HUES48 (cell line): ENCODE results near the gene MAP3K14.
A peak's percentile ranks its signal among the peaks of the same experiment; 100 is the strongest.

Source experiments
- H3K27ac ChIP-seq: one replicate; pipeline ENCODE4 v1.7.0; 2013; ENCODE audit warnings: low read depth, low read length, inconsistent platforms
- H3K27me3 ChIP-seq: 2 replicates; pipeline ENCODE4 v1.6.1; 2013; ENCODE audit warnings: mild to moderate bottlenecking, low read length; ENCODE audit not compliant: control insufficient read depth, insufficient read depth
- H3K36me3 ChIP-seq: 2 replicates; pipeline ENCODE4 v1.6.1; 2013; ENCODE audit warnings: low read length; ENCODE audit not compliant: control insufficient read depth, insufficient read depth
- H3K4me1 ChIP-seq: 2 replicates; pipeline ENCODE4 v1.6.1; 2013; ENCODE audit warnings: mild to moderate bottlenecking, low read length; ENCODE audit not compliant: control insufficient read depth, insufficient read depth
- H3K4me3 ChIP-seq: 2 replicates; pipeline ENCODE4 v1.5.1; 2013; ENCODE audit warnings: mild to moderate bottlenecking, low read depth, low read length
- H3K9ac ChIP-seq: 2 replicates; pipeline ENCODE4 v1.6.1; 2013; ENCODE audit warnings: mild to moderate bottlenecking, low read depth, low read length, moderate library complexity
- H3K9me3 ChIP-seq: 2 replicates; pipeline ENCODE4 v1.6.1; 2013; ENCODE audit warnings: low read length; ENCODE audit not compliant: control insufficient read depth, insufficient read depth

MAP3K14 gene

DNA sequence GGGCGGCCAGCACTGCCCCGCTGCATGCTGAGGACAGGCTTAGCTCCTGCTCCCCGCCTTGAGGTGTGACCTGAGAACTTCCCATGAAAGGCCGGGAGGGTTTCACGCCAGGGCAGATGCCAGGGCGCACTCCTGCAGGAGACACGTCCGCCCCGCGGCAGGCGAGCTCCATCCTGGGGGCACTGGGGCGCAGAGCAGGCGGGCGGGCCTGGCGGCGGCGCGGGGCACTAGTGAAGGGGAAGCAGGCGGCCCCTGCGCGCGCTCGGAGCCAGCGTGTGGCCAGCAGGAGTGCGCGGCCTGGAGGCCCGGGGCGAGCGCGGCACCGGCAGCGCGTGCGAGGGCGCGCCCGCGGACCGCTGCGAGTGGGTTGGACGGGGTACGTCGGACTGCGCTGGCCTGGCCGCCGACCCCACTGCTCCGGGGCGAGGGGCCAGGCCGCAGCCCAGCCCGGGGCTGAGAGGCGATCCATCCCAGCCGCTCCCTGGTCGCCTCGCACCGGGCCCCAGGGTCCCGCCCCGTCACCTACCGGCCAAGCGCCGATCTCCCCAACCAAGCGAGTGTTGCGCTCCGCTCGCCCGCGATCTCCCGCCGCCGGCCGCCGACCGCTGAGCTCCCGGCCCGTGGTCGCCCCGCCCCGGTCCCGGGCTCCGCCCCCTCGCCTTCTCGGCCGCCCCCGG, at the start of gene MAP3K14:
Gene MAP3K14, minus strand, starts transcription at position 587 of the 677 bp plus-strand sequence. CDS start 26,275 bp downstream, outside the sequence.
- peaks cover 9% of the 10 kb centered on the region for H3K27me3 ChIP-seq
- peaks cover 14% of the 10 kb centered on the region; the same call in 1 of the 2 replicates for H3K4me1 ChIP-seq
- peak within 1 kb of the TSS; percentile 60 for H3K9ac ChIP-seq
- H3K4me3 ChIP-seq, result peak within 1 kb of the TSS; percentile 81
- H3K36me3 ChIP-seq, result no peaks in the 10 kb centered on the region
- H3K9me3 ChIP-seq, result no peaks in the 10 kb centered on the region
- H3K27ac ChIP-seq, result peak within 1 kb of the TSS; percentile 90

DNA sequence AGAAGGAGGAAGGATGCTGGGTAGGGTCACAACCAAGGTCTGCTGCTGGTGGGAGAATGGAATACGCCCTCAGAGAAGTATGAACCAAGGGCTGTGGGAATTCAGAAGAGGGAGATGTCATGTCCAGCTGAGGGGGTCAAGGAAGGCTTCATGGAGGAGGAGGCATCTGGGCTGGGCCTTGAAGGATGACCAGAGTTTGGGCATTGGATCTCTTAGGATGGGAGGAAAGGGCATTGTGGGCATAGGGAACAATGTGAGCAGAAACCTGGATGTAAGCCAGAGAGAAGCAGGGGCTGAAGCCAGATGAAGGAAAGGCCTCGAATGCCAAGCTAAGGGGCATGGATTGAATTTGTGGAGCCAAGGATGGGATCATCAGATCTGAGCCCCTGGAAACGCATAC, 49.2 kb upstream of the MAP3K14 start:
- Histone ChIP-seq H3K27ac (no peak overlapping the region), H3K4me3 (no peak overlapping the region), H3K9ac (no peak overlapping the region), H3K4me1 (peaks cover 20% of the 10 kb centered on the region), H3K36me3 (no peaks in the 10 kb centered on the region), H3K9me3 (no peaks in the 10 kb centered on the region), H3K27me3 (no peaks in the 10 kb centered on the region)

DNA sequence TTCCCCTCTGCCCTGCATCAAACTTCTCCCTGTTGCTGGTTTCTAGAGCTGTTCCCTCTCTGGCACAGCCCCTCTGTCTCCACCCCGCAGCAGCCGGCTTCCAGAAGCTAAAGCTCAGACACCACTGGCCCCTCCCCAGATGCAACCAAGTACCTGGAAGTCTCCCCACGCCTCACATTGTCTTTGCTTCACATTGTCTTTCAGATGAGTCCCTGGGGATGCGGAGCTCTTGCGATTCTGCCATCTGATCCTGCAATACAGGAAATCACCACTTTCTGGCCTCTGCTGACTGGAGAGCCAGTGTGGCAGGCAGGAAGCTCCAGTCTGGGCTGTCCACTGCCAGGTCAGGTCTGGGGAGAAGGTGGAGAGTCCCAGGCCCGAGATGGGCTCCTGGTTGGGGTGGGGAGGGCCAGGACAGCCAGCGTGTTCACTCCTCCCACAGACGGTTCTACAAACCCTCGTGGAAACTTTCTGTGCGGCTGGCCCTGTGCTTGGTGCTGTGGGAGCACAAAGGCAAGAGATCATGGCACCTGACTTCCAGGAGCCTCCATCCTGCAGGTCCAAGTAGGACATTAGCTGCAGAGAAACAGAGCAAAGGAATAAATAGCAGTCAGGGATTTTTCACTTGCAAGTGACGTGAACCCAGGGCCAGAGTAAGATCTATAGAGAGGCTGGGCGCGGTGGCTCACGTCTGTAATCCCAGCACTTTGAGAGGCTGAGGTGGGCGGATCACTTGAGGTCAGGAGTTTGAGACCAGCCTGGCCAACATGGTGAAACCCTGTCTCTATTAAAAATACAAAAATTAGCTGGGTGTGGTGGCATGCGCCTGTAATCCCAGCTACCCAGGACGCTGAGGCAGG, 47.9 kb upstream of the MAP3K14 start:
- Histone ChIP-seq H3K9ac (peak overlapping the region; percentile 11; the same call in 1 of the 2 replicates), H3K4me3 (no peak overlapping the region), H3K27me3 (no peaks in the 10 kb centered on the region), H3K27ac (peak overlapping the region; percentile 89), H3K36me3 (no peaks in the 10 kb centered on the region), H3K4me1 (peaks cover 15% of the 10 kb centered on the region), H3K9me3 (no peaks in the 10 kb centered on the region)

DNA sequence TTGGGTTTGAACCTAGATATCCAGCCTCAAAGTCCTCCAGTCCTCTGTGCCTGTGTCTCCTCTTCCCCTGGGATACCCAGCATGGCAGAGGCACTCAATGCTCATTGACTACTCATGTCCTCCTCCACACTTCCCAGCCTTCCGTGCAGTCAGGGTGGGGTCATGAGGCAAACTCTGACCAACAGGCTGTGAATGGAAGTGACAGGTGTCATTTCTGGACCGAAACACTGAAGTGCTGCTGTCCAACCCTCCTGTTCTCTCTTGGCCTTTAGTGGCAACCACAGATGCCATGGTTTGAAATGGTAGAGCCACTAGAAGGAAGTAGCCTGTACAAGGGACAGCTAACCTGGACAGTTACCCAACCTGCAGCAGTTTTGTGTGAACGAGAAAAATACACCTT, 46.7 kb upstream of the MAP3K14 start:
- Histone ChIP-seq H3K9me3 (no peaks in the 10 kb centered on the region), H3K9ac (no peak overlapping the region), H3K4me1 (peaks cover 15% of the 10 kb centered on the region), H3K27me3 (no peaks in the 10 kb centered on the region), H3K36me3 (no peaks in the 10 kb centered on the region), H3K27ac (no peak overlapping the region), H3K4me3 (no peak overlapping the region)

DNA sequence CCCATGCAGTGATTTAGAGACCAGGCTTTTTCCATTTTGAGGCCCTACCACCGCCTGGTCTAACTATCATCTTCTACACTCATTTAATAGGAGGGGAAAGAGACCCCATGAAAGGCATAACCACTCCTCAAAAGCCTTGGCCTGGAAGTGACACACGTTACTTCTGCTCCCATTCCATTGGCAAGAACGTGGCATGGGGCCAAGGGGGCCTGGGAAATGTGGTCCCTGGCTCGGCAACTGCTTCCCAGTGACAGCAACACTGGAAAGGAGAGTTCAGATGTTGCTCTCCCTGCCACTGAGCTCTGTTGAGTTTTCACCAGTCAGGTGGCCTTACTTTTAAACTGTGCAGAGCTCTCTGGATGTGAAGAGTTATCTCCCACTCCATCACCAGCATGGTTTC, 45.2 kb upstream of the MAP3K14 start:
- Histone ChIP-seq H3K27ac (no peak overlapping the region), H3K9ac (no peak overlapping the region), H3K4me3 (no peak overlapping the region), H3K36me3 (no peaks in the 10 kb centered on the region), H3K27me3 (no peaks in the 10 kb centered on the region), H3K4me1 (peaks cover 15% of the 10 kb centered on the region), H3K9me3 (no peaks in the 10 kb centered on the region)

DNA sequence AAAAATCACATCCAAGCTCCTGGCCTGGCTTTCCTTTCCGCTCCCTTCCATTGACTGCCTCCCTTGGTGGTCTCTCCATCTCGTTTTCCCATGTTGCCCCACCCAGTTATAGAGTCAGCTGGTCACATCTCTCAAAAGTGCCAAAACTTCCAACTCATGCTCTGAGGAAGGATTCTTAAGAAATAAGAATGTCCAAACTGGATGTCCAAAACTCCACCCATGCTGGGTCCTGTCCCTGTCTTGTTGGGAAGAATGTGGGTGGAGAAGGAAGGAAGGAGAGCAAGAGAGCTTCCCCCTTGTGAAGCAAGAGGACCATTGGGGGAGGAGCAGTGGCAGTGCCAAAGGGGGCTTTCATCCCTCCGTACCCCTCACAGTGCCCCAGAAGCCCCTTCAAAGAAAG, 44.6 kb upstream of the MAP3K14 start:
- Histone ChIP-seq H3K4me1 (peaks cover 12% of the 10 kb centered on the region), H3K9ac (no peak overlapping the region), H3K27me3 (no peaks in the 10 kb centered on the region), H3K9me3 (no peaks in the 10 kb centered on the region), H3K36me3 (no peaks in the 10 kb centered on the region), H3K27ac (no peak overlapping the region), H3K4me3 (no peak overlapping the region)

DNA sequence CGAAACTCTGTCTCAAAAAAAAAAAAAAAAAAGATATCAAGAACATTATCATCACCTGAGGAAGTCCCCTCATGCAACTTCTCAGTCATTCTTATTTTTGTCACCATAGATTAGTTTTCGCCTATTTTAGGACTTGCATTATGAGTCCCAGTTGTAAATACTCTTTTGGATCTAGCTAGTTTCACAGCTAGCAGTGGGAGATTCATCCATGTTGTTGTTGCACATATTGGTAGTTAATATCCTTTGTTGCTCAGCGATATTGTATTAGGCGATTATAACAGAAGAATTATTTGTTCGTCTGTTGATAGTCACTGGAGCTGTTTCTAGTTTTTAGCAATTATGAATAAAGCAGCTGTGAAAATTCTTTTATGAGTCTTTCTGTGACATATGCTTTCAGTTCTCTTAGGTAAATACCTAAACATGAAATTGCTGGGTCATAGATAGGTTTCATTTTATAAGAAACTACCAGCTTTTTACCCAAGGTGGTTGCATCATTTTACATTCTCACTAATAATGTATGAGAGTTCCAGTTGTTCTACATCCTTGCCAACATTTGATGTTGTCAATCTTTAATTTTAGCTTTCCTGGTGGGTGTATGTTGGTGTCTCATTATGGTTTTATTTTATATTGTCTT, 40.7 kb upstream of the MAP3K14 start:
- Histone ChIP-seq H3K4me3 (no peak overlapping the region), H3K9me3 (no peaks in the 10 kb centered on the region), H3K36me3 (no peaks in the 10 kb centered on the region), H3K4me1 (no peaks in the 10 kb centered on the region), H3K27me3 (no peaks in the 10 kb centered on the region), H3K9ac (no peak overlapping the region), H3K27ac (no peak overlapping the region)

DNA sequence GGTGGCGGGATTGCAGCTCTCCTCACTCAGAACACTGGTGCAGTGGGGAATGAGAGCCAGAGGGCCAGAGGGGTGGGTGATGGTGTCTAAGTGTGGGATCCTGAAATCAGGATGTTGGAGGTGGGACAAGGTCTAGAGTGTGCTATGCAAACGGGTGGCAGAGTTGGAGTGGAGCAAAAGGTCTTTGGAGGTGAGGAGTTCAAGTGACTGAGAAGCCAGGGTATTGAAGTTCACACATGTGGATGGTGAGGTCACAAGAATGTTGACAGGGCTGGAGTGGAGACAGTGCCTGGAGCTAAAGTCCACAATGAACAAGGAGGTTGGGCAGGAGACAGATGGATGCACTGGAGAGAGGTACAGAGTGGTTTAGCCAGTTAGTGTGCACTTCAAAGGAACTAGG, 38.3 kb upstream of the MAP3K14 start:
- no peak overlapping the region for H3K4me3 ChIP-seq
- no peaks in the 10 kb centered on the region for H3K9me3 ChIP-seq
- H3K9ac ChIP-seq, result no peak overlapping the region
- H3K27me3 ChIP-seq, result no peaks in the 10 kb centered on the region
- no peak overlapping the region for H3K27ac ChIP-seq
- no peaks in the 10 kb centered on the region for H3K4me1 ChIP-seq
- no peaks in the 10 kb centered on the region for H3K36me3 ChIP-seq

DNA sequence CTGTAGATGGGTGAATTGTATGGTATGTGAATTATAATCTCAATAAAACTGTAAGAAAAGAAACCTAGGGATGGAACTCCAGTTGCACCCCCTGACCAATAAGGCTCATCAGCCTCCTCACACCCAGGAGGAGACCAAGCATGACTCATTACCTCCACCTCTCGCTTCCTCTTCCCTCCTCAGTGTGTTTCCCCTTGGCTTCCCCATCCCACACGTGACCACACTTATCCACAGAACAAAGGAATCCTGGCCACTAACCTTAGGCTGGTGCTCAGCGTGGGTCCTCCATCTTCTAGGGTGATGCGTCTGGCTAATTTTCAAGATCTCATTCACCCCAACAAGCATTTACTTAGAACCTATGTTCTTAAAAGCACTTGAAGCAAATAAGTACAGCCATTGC, 36.2 kb upstream of the MAP3K14 start:
- no peak overlapping the region for H3K27ac ChIP-seq
- no peaks in the 10 kb centered on the region for H3K9me3 ChIP-seq
- no peak overlapping the region for H3K9ac ChIP-seq
- no peaks in the 10 kb centered on the region for H3K4me1 ChIP-seq
- no peak overlapping the region for H3K4me3 ChIP-seq
- no peaks in the 10 kb centered on the region for H3K36me3 ChIP-seq
- no peaks in the 10 kb centered on the region for H3K27me3 ChIP-seq

DNA sequence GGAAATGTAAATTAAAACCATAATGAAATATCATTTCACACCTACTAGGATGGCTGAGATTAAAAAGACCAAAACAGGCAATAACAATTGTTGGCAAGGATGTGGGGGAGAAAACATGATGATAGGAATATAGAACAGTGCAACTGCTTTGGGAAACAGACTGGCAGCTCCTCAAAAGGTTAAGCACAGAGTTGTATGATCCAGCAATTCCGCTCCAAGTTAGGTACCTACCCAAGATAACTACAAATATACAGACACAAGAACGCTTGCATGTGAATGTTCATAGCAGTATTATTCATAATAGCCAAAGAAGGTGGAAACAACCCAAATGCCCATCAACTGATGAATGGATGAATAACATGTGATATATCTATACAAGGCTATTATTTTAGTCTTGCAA, 35.0 kb upstream of the MAP3K14 start:
- Histone ChIP-seq H3K4me3 (no peak overlapping the region), H3K9me3 (no peaks in the 10 kb centered on the region), H3K9ac (no peak overlapping the region), H3K4me1 (no peaks in the 10 kb centered on the region), H3K36me3 (no peaks in the 10 kb centered on the region), H3K27ac (no peak overlapping the region), H3K27me3 (no peaks in the 10 kb centered on the region)

DNA sequence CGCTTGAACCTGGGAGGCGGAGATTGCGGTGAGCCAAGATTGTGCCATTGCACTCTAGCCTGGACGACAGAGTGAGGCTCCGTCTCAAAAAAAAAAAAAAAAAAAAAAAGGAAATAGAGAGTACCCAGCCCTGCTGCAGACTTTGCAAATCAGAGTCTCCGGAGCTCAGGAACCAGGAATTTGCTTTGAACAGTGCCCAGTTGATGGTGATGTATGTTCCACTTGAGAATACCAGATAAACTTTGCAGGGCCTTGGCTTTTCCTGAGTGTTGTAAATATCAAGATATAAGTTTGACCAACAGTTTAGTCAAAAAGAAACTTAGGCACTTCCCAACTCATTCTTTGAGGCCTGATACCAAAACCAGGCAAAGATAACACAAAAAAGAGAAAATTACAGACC, 30.6 kb upstream of the MAP3K14 start:
- H3K27ac ChIP-seq, result no peak overlapping the region
- H3K4me3 ChIP-seq, result no peak overlapping the region
- no peaks in the 10 kb centered on the region for H3K4me1 ChIP-seq
- no peaks in the 10 kb centered on the region for H3K36me3 ChIP-seq
- H3K27me3 ChIP-seq, result no peaks in the 10 kb centered on the region
- H3K9me3 ChIP-seq, result no peaks in the 10 kb centered on the region
- H3K9ac ChIP-seq, result no peak overlapping the region
